Kidney (tissue), 14 donors: ENCODE results near the gene REV3L. TPM values are rescaled to one million over a fixed set of nuclear protein-coding genes. Genes with fewer than 3 reads are reported as not detected.

Experiments used
- DNase-seq, 5 donors: peaks; one replicate each; pipeline ENCODE4 v3.0.0-alpha.2; 2013 to 2020
- FAIRE-seq: peaks from 2 replicates; lab custom pipeline; 2012; peaks lifted over from hg19 to GRCh38; lab: Jason Lieb, UNC
- H3K27ac ChIP-seq, 2 donors: one replicate each; pipeline ENCODE4 v1.7.0; 2013; ENCODE audit warnings: low read depth in 2 of 2, low read length in 2 of 2, inconsistent platforms in 1 of 2
- H3K27me3 ChIP-seq: one replicate; pipeline ENCODE4 v1.7.1; 2013; ENCODE audit warnings: low read length, inconsistent platforms; ENCODE audit not compliant: control insufficient read depth, insufficient read depth
- H3K36me3 ChIP-seq, 3 donors: one replicate each; pipeline versions ENCODE4 v1.7.0 to v1.7.1; 2013; ENCODE audit warnings: low read length in 3 of 3, control low read depth in 1 of 3, inconsistent platforms in 1 of 3; ENCODE audit not compliant: insufficient read depth in 3 of 3, control insufficient read depth in 2 of 3
- H3K4me1 ChIP-seq, 3 donors: one replicate each; pipeline versions ENCODE4 v1.7.0 to v1.7.1; 2013; ENCODE audit warnings: low read length in 3 of 3, inconsistent platforms in 1 of 3, low read depth in 1 of 3; ENCODE audit not compliant: control insufficient read depth in 2 of 3, insufficient read depth in 2 of 3
- H3K4me3 ChIP-seq, 3 donors: one replicate each; pipeline versions ENCODE4 v1.7.0 to v1.8.1; 2013; ENCODE audit warnings: low read length in 3 of 3, control low read depth in 1 of 3, inconsistent platforms in 1 of 3
- H3K9ac ChIP-seq, 3 donors: one replicate each; pipeline versions ENCODE4 v1.7.0 to v1.7.1; 2013; ENCODE audit warnings: low read length in 3 of 3, control low read depth in 1 of 3, inconsistent platforms in 1 of 3
- H3K9me3 ChIP-seq, 3 donors: one replicate each; pipeline versions ENCODE4 v1.7.0 to v1.7.1; 2013; ENCODE audit warnings: low read length in 3 of 3, control low read depth in 1 of 3, inconsistent platforms in 1 of 3; ENCODE audit not compliant: control insufficient read depth in 2 of 3, insufficient read depth in 1 of 3
- intact Hi-C: fragments of 100-400 bp; cut with DNase I; formaldehyde crosslinking; loops from one replicate; pipeline ENCODE4 v1.11.1; 2022
- polyA plus RNA-seq: library from polyadenylated mRNA; stranded (reverse); fragments of 350-450 nt; fragmentation: Illumina TruSeq; extraction: RNeasy Lipid Tissue Mini Kit (QIAGEN cat#74804); gene quantifications from one replicate; pipeline ENCODE4 v1.2.3, GENCODE V29; 2014; ENCODE audit warnings: low read depth, low replicate concordance; ENCODE audit not compliant: insufficient read depth
- total RNA-seq: library from RNA; stranded (reverse); fragmentation: NEBNext Ultra II Directional; extraction: Animal tissue kit (Norgen Biotek cat#: 25700); gene quantifications from one replicate; pipeline ENCODE4 v1.2.1, GENCODE V29; 2021
- TF ChIP-seq, protein P1 (sequence below): IDR thresholded peaks from 3 replicates; pipeline ENCODE4 v1.5.1; 2012; ENCODE audit warnings: mild to moderate bottlenecking, moderate library complexity, borderline replicate concordance; ENCODE audit not compliant: insufficient read depth; ENCODE audit errors: extremely low read depth
- donor health status: control.
- donor health status: control.
- donor health status: control.
- donor health status: control.
- donor health status: control.
- donor health status: DM: yes; HTN: yes; CAD: no.
- donor health status: Normal renal cell carcinoma (clear cell type).

The REV3L gene
- total and polyA plus RNA-seq, 2 donors from 2014 or later, result 4.4 to 30.0 TPM

DNA sequence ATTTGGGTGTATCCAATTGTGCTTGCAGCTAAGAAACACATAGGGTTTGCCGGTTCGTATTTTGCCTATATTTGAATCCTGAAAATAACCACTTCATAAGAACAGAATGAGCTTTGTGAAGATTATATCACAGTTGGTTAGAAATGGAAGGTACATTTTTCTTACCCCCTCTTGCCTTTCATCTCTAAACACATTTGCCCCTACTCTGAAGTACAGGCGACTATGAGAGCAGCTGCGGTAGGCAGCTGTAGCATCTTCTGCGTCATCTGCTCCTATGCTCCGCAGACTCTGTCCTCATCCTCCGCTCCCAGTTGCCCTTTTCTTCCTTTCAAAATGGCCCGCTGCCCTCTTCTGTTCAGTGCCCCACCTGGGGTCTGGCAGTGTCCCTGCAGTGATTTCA is 47.6 kb upstream of the REV3L start:
- no peak for DNase-seq
- intact Hi-C loops, result no loop called here
- no peak overlapping the region for H3K9ac ChIP-seq
- H3K27me3 ChIP-seq, result no peaks in the 10 kb centered on the region
- no peaks in the 10 kb centered on the region for H3K9me3 ChIP-seq
- FAIRE-seq, result no peak
- no peaks in the 10 kb centered on the region for H3K36me3 ChIP-seq
- H3K4me1 ChIP-seq, result peaks cover 0 to 4% (median 2%) of the 10 kb centered on the region in 3 donors
- TF ChIP-seq, protein P1, sequence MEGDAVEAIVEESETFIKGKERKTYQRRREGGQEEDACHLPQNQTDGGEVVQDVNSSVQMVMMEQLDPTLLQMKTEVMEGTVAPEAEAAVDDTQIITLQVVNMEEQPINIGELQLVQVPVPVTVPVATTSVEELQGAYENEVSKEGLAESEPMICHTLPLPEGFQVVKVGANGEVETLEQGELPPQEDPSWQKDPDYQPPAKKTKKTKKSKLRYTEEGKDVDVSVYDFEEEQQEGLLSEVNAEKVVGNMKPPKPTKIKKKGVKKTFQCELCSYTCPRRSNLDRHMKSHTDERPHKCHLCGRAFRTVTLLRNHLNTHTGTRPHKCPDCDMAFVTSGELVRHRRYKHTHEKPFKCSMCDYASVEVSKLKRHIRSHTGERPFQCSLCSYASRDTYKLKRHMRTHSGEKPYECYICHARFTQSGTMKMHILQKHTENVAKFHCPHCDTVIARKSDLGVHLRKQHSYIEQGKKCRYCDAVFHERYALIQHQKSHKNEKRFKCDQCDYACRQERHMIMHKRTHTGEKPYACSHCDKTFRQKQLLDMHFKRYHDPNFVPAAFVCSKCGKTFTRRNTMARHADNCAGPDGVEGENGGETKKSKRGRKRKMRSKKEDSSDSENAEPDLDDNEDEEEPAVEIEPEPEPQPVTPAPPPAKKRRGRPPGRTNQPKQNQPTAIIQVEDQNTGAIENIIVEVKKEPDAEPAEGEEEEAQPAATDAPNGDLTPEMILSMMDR, result no peak
- no peak overlapping the region for H3K27ac ChIP-seq
- H3K4me3 ChIP-seq, result no peak overlapping the region

GRCh38 chr6:111530218-111530617 is 47.2 kb upstream of the REV3L start:
- Histone ChIP-seq H3K4me1 (peaks cover 0 to 4% (median 2%) of the 10 kb centered on the region in 3 donors), H3K36me3 (no peaks in the 10 kb centered on the region), H3K27ac (no peak overlapping the region), H3K9ac (no peak overlapping the region), H3K9me3 (no peaks in the 10 kb centered on the region), H3K4me3 (no peak overlapping the region), H3K27me3 (no peaks in the 10 kb centered on the region)
- FAIRE-seq (no peak), DNase-seq (no peak)
- TF ChIP-seq, protein P1, result no peak
- intact Hi-C loops, result no loop called here

DNA sequence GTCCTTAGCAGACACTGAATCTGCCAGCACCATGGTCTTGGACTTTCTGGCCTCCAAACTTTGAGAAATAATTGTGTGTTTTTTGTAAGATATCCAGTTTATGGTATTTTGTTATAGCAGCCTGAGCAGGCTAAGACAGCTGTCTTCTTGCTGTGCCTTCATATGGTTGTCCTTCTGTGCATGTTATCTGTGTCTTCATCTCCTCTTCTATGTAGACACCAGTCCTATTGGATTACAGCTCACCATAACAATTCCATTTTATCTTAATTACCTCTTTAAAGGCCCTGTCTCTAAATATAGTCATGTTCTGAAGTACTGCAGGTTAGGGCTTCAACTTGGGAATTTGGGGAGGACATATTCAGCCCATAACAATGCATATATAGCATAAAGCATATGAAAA is 44.3 kb upstream of the REV3L start:
- TF ChIP-seq, protein P1, result no peak
- Histone ChIP-seq H3K36me3 (no peaks in the 10 kb centered on the region), H3K4me1 (no peaks in the 10 kb centered on the region), H3K27ac (no peak overlapping the region), H3K27me3 (no peaks in the 10 kb centered on the region), H3K4me3 (no peak overlapping the region), H3K9ac (no peak overlapping the region), H3K9me3 (no peaks in the 10 kb centered on the region)
- no peak for FAIRE-seq
- intact Hi-C loops, result no loop called here
- no peak for DNase-seq

GRCh38 chr6:111524735-111525134 is 41.7 kb upstream of the REV3L start:
- FAIRE-seq (no peak), DNase-seq (no peak)
- H3K27ac ChIP-seq, result no peak overlapping the region
- no peaks in the 10 kb centered on the region for H3K36me3 ChIP-seq
- H3K9me3 ChIP-seq, result no peaks in the 10 kb centered on the region
- no peaks in the 10 kb centered on the region for H3K4me1 ChIP-seq
- no peak overlapping the region for H3K9ac ChIP-seq
- TF ChIP-seq, protein P1, result no peak
- intact Hi-C loops, result no loop called here
- no peaks in the 10 kb centered on the region for H3K27me3 ChIP-seq
- no peak overlapping the region for H3K4me3 ChIP-seq
